Measurements from ENCODE around the gene CCDC88C. TPM values are rescaled to one million over a fixed set of nuclear protein-coding genes. Genes with fewer than 3 reads are reported as not detected.
"Not testable (repeated sequence)": the region's sequence is repeated elsewhere in the genome, so short reads cannot be mapped to it uniquely, and the experiment has no call there.

Gene CCDC88C
- total and polyA plus RNA-seq, 12 donors = 1.5 to 6.5 (median 3.4) TPM

GRCh38 chr14:91246051-91246852 is 171.4 kb downstream of the CCDC88C start:
- 91 to 93% (median 92%) methylated on average over 14 to 15 of the region's 15 CpGs for WGBS, 4 donors
- H3K36me3 ChIP-seq (replicated peaks in 1 of 2) = no peaks in the 10 kb centered on the region
- H3K4me3 ChIP-seq = no peak overlapping the region
- peaks cover 0 to 6% of the 10 kb centered on the region in 2 donors for H3K4me1 ChIP-seq (replicated peaks in 1 of 2)
- no peaks in the 10 kb centered on the region for H3K9me3 ChIP-seq (replicated peaks in 1 of 3)
- no peaks in the 10 kb centered on the region for H3K27me3 ChIP-seq
- DNase-seq = no peak
- intact Hi-C loops (cut with DNase I) = no loop called here
- TF ChIP-seq CTCF (IDR thresholded peaks at IDR 0.05) (no peak), POLR2A (IDR thresholded peaks at IDR 0.05) (no peak)
- H3K27ac ChIP-seq = no peak overlapping the region

- WGBS, 4 donors = 91 to 94% (median 92%) methylated on average over 7 to 8 of the region's 8 CpGs
- not testable (repeated sequence) for H3K4me1 ChIP-seq (replicated peaks in 1 of 2)
Measured at GRCh38 chr14:91245616-91246015, 172.0 kb downstream of the CCDC88C start.

GRCh38 chr14:91245029-91245428 is 172.6 kb downstream of the CCDC88C start:
- 75 to 83% (median 80%) methylated on average over 9 of the region's 9 CpGs for WGBS, 4 donors
- no peak for DNase-seq
- Histone ChIP-seq H3K4me3 (no peak overlapping the region), H3K36me3 (replicated peaks in 1 of 2) (no peaks in the 10 kb centered on the region), H3K27me3 (no peaks in the 10 kb centered on the region), H3K9me3 (replicated peaks in 1 of 3) (no peaks in the 10 kb centered on the region), H3K4me1 (replicated peaks in 1 of 2) (peaks cover 0 to 1% of the 10 kb centered on the region in 2 donors), H3K27ac (peak overlapping the region in 1 of 5 donors; percentile 17)
- intact Hi-C loops (cut with DNase I) = no loop called here
- TF ChIP-seq CTCF (IDR thresholded peaks at IDR 0.05) (no peak), POLR2A (IDR thresholded peaks at IDR 0.05) (no peak)

More at GRCh38 chr14:91245616-91246015, 172.0 kb downstream of the CCDC88C start:
- intact Hi-C loops (cut with DNase I); H3K9me3 ChIP-seq (replicated peaks in 1 of 3); H3K36me3 ChIP-seq (replicated peaks in 1 of 2); H3K27me3 ChIP-seq; DNase-seq; H3K4me3 ChIP-seq: not testable (repeated sequence)
- H3K27ac ChIP-seq = peak overlapping the region in 1 of 5 donors; percentile 17

- Histone ChIP-seq H3K27me3 (no peaks in the 10 kb centered on the region), H3K27ac (peak within 1 kb of the TSS in 1 of 5 donors; percentile 17), H3K36me3 (replicated peaks in 1 of 2) (no peaks in the 10 kb centered on the region), H3K9me3 (replicated peaks in 1 of 3) (no peaks in the 10 kb centered on the region), H3K4me1 (replicated peaks in 1 of 2) (no peaks in the 10 kb centered on the region), H3K4me3 (no peak within 1 kb of the TSS)
- 28 to 46% (median 36%) methylated on average over 9 to 12 of the region's 12 CpGs for WGBS, 4 donors
- peak in 1 of 7 donors; percentile 81 for DNase-seq
- TF ChIP-seq POLR2A (IDR thresholded peaks at IDR 0.05) (no peak), CTCF (IDR thresholded peaks at IDR 0.05) (no peak)
- intact Hi-C loops (cut with DNase I) = no loop called here
Measured at GRCh38 chr14:91244501-91244901, 173.1 kb downstream of the CCDC88C start, which contains the start of gene GPR68. Gene GPR68, minus strand, starts transcription at chr14:91244704. Its CDS starts 9,654 bp downstream, at chr14:91235050.
